ENCODE measurements around the gene SLC6A3.

DNA sequence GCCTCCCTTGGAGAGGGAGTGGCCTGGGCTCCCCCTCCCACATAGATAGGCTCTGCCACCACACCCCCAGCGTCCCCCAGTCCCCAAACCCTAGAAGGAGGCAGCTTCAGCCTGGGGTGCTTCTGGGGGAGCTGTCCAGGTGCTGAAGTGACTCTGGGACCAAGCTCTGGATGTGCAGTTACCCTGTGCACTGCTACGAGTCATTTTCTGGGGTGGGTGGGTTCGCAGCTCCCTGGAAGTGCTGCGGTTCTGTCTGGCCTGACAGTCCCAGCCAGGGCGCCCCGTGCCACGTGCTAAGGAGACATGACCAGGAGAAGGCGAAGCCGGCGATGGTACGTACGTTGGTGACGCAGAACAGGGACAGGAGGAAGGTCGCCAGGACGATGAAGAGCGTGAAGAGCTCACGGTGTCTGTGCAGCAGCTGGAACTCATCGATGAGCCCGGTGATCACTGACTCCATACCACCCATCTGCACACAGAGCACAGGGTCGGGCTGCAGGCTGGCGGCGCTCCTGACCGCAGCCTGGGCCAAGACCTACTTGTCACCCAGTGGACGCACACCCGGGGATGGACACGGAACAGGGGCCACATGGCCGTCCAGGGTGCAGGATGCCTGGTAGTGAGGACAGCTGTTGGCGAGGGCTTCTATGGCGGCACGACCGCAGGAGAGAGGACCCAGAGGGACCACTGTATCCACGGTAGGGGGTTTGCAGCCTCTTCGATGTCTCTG lies 35.7 kb downstream of the SLC6A3 start:
- TF ChIP-seq, protein P1, sequence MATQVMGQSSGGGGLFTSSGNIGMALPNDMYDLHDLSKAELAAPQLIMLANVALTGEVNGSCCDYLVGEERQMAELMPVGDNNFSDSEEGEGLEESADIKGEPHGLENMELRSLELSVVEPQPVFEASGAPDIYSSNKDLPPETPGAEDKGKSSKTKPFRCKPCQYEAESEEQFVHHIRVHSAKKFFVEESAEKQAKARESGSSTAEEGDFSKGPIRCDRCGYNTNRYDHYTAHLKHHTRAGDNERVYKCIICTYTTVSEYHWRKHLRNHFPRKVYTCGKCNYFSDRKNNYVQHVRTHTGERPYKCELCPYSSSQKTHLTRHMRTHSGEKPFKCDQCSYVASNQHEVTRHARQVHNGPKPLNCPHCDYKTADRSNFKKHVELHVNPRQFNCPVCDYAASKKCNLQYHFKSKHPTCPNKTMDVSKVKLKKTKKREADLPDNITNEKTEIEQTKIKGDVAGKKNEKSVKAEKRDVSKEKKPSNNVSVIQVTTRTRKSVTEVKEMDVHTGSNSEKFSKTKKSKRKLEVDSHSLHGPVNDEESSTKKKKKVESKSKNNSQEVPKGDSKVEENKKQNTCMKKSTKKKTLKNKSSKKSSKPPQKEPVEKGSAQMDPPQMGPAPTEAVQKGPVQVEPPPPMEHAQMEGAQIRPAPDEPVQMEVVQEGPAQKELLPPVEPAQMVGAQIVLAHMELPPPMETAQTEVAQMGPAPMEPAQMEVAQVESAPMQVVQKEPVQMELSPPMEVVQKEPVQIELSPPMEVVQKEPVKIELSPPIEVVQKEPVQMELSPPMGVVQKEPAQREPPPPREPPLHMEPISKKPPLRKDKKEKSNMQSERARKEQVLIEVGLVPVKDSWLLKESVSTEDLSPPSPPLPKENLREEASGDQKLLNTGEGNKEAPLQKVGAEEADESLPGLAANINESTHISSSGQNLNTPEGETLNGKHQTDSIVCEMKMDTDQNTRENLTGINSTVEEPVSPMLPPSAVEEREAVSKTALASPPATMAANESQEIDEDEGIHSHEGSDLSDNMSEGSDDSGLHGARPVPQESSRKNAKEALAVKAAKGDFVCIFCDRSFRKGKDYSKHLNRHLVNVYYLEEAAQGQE (IDR thresholded peaks at IDR 0.05; ENCODE audit: insufficient replicate concordance, low read depth): peak; percentile 97
- TF ChIP-seq, protein P2, sequence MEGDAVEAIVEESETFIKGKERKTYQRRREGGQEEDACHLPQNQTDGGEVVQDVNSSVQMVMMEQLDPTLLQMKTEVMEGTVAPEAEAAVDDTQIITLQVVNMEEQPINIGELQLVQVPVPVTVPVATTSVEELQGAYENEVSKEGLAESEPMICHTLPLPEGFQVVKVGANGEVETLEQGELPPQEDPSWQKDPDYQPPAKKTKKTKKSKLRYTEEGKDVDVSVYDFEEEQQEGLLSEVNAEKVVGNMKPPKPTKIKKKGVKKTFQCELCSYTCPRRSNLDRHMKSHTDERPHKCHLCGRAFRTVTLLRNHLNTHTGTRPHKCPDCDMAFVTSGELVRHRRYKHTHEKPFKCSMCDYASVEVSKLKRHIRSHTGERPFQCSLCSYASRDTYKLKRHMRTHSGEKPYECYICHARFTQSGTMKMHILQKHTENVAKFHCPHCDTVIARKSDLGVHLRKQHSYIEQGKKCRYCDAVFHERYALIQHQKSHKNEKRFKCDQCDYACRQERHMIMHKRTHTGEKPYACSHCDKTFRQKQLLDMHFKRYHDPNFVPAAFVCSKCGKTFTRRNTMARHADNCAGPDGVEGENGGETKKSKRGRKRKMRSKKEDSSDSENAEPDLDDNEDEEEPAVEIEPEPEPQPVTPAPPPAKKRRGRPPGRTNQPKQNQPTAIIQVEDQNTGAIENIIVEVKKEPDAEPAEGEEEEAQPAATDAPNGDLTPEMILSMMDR (IDR thresholded peaks at IDR 0.05; ENCODE audit: insufficient read depth, low read length): no peak
